ENCODE measurements around the gene STPG3. TPM values are rescaled to one million over a fixed set of nuclear protein-coding genes. Genes with fewer than 3 reads are reported as not detected.
"Not testable (repeated sequence)": the region's sequence is repeated elsewhere in the genome, so short reads cannot be mapped to it uniquely, and the experiment has no call there.

The STPG3 gene
- total RNA-seq, 2 experiments from 2014 or later = not detected

- CTCF ChIA-PET = interaction anchor here (0.7 to 0.8 kb wide), 2 partner anchors 12 to 48 kb away, joined by 3 read pairs; no protein-coding TSS in a partner anchor
- intact Hi-C loops (cut with DNase I, micrococcal nuclease) = no loop called here
- ATAC-seq (no peak), DNase-seq (no peak)
- no peaks in the 10 kb centered on the region for H3K27me3 Mint-ChIP-seq
- H3K4me1 Mint-ChIP-seq = peaks cover 23% of the 10 kb centered on the region
- POLR2A ChIA-PET = interaction anchor here (0.6 to 3.6 kb wide), 3 partner anchors 12 to 42 kb away, joined by 3 to 31 read pairs (median 3); partner anchors contain the start of genes NELFB and TPRN
- H3K4me3 Mint-ChIP-seq = peak overlapping the region; percentile 83
- H3K36me3 Mint-ChIP-seq (ENCODE audit: low read depth) = peaks cover 27% of the 10 kb centered on the region
- no peaks in the 10 kb centered on the region for H3K9me3 Mint-ChIP-seq (ENCODE audit: low read depth)
- peak overlapping the region; percentile 58 for H3K27ac Mint-ChIP-seq
Observed at GRCh38 chr9:137242269-137243203, 8.6 kb upstream of the STPG3 start.

DNA sequence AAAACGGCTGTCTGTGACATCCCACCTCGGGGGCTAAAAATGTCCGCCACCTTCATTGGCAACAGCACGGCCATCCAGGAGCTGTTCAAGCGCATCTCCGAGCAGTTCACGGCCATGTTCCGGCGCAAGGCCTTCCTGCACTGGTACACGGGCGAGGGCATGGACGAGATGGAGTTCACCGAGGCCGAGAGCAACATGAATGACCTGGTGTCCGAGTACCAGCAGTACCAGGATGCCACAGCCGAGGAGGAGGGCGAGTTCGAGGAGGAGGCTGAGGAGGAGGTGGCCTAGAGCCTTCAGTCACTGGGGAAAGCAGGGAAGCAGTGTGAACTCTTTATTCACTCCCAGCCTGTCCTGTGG, 7.8 kb upstream of the STPG3 start:
- H3K4me3 Mint-ChIP-seq; H3K9me3 Mint-ChIP-seq (ENCODE audit: low read depth); H3K27me3 Mint-ChIP-seq; DNase-seq; intact Hi-C loops (cut with DNase I, micrococcal nuclease); CTCF ChIA-PET; ATAC-seq; H3K27ac Mint-ChIP-seq: not testable (repeated sequence)
- POLR2A ChIA-PET = interaction anchor here (1.1 to 3.6 kb wide), 2 partner anchors 11 to 42 kb away, joined by 3 to 31 read pairs; partner anchors contain the start of genes NELFB and TPRN
- peaks cover 23% of the 10 kb centered on the region for H3K4me1 Mint-ChIP-seq
- H3K36me3 Mint-ChIP-seq (ENCODE audit: low read depth) = peaks cover 27% of the 10 kb centered on the region

- ChIA-PET CTCF (no interaction called here), POLR2A (interaction anchor here (0.6 to 3.6 kb wide), 5 partner anchors 8 to 546 kb away, joined by 3 to 31 read pairs (median 5); partner anchors contain the start of gene NELFB)
- Mint-ChIP-seq H3K4me3 (no peak overlapping the region), H3K27me3 (no peaks in the 10 kb centered on the region), H3K27ac (no peak overlapping the region), H3K36me3 (ENCODE audit: low read depth) (peaks cover 27% of the 10 kb centered on the region), H3K9me3 (ENCODE audit: low read depth) (no peaks in the 10 kb centered on the region), H3K4me1 (peaks cover 20% of the 10 kb centered on the region)
- DNase-seq = no peak
- intact Hi-C loops (cut with DNase I, micrococcal nuclease) = no loop called here
- no peak for ATAC-seq
Observed at GRCh38 chr9:137243626-137244485, 7.2 kb upstream of the STPG3 start.

DNA sequence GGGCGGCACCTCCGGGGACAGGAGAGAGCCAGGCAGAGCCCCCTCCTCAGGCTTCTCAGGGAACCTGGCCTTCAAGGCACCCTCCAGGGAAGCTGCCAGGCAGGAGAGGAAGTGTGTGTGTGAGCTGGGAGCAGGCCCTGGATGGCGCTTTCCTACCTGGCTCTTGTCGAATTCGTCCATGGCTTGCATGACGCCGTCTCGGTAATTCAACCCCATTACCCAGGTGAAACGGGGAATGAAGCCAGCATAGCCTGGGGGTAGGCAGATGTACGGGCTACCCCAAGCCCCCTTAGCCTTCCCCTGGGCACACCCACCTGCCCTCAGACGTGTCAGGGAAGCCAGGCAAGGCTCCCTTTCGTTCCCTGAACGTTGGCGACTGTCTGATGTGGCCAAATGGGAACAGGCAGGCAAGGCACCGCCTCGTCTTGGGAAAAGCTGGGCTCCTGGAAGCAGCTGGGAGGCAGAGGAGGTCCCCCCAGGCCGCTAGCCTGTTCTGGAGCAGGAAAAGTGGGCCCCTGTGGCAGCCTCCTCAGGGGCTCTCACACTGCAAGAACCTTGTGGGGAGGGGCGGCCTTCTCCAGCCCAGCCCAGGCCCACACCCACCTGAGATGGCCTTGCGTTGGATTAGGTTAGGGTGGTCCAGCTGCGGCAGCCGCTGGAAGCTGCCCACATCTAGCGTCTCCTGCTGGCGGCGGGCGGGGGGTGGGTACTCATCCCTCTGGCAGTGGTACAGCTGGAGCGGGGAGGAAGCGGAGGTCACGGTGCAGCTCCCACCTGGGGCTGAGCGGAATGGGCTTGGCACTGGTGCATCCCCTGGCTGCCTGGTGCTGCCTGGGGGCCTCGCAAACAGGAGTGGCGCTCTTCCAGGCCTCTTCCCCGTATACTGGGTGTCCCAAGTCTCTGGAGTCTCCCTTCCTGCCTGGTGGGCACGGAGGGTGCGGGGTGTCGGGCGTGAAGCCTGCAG, 6.3 kb upstream of the STPG3 start:
- no peaks in the 10 kb centered on the region for H3K27me3 Mint-ChIP-seq
- H3K4me1 Mint-ChIP-seq = peaks cover 16% of the 10 kb centered on the region
- H3K4me3 Mint-ChIP-seq = no peak overlapping the region
- no peak overlapping the region for H3K27ac Mint-ChIP-seq
- CTCF ChIA-PET = interaction anchor here (0.7 kb wide), 1 partner anchor 40 kb away, joined by 3 read pairs; no protein-coding TSS in a partner anchor
- ATAC-seq (no peak), DNase-seq (no peak)
- POLR2A ChIA-PET = interaction anchor here (0.6 to 3.6 kb wide), 4 partner anchors 9 to 546 kb away, joined by 5 to 31 read pairs (median 5); partner anchors contain the start of gene NELFB
- peaks cover 27% of the 10 kb centered on the region for H3K36me3 Mint-ChIP-seq (ENCODE audit: low read depth)
- no peaks in the 10 kb centered on the region for H3K9me3 Mint-ChIP-seq (ENCODE audit: low read depth)
- intact Hi-C loops (cut with DNase I, micrococcal nuclease) = no loop called here

DNA sequence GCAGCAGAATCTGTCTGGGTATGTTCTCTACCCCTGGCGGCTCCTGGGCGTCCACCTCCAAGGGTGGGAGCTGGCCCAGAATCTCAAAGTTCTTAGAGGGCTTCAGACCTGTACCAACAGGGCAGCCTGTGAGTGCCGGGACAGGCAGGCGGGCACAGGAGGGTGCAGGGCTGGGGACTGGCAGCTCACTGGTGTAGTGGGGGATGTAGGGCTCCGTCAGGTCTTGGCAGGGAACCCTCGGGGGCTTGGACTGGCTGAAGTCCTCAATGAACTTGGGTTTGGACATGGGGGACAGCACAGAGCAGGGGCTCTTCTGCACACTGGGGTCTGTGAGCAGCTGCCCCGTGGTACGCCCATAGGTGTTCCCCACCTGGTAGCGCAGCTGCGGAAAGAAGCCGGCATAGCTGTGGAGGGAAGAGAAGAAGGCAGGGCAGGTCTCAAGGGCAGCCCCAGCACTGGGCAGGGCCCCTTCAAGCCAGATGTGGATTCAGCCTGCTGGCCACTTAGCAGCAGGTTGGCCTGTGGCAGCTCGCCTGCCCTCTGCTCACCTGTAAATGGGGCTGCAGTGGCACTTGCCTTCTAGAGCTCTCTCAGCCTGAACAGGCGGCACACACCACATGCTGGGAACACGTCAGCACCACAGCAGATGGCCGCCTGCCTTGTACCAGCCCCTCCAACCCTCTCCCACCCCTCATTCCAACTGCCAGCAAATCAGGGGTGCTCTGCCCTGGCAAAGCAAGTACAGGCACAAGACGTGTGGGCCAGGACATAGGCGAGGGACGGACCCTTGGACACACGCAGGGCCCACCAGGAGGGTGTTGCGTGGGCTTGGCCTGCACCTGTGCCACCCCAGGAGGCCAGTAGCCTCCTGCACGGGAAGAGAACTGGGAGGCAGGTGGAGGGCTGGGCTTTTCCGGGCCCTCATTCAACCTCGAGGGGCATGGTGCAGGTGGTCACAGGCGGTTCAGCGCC, 5.3 kb upstream of the STPG3 start:
- Mint-ChIP-seq H3K36me3 (ENCODE audit: low read depth) (peaks cover 27% of the 10 kb centered on the region), H3K27me3 (no peaks in the 10 kb centered on the region), H3K9me3 (ENCODE audit: low read depth) (no peaks in the 10 kb centered on the region), H3K4me3 (no peak overlapping the region), H3K27ac (no peak overlapping the region), H3K4me1 (peaks cover 16% of the 10 kb centered on the region)
- DNase-seq (no peak), ATAC-seq (no peak)
- POLR2A ChIA-PET = interaction anchor here (1.1 to 3.6 kb wide), 2 partner anchors 8 to 10 kb away, joined by 5 to 31 read pairs; partner anchors contain the start of gene NELFB
- intact Hi-C loops (cut with DNase I, micrococcal nuclease) = no loop called here
- CTCF ChIA-PET = interaction anchor here (0.7 kb wide), 1 partner anchor 41 kb away, joined by 3 read pairs; no protein-coding TSS in a partner anchor

- ChIA-PET CTCF (no interaction called here), POLR2A (no interaction called here)
- H3K27ac Mint-ChIP-seq = no peak overlapping the region
- ATAC-seq (no peak), DNase-seq (no peak)
- peaks cover 12% of the 10 kb centered on the region for H3K4me1 Mint-ChIP-seq
- no peaks in the 10 kb centered on the region for H3K27me3 Mint-ChIP-seq
- H3K36me3 Mint-ChIP-seq (ENCODE audit: low read depth) = peaks cover 18% of the 10 kb centered on the region
- H3K9me3 Mint-ChIP-seq (ENCODE audit: low read depth) = no peaks in the 10 kb centered on the region
- intact Hi-C loops (cut with DNase I, micrococcal nuclease) = no loop called here
- H3K4me3 Mint-ChIP-seq = no peak overlapping the region
Observed at GRCh38 chr9:137247135-137247915, 3.8 kb upstream of the STPG3 start.

- intact Hi-C loops (cut with DNase I, micrococcal nuclease) = no loop called here
- H3K27me3 Mint-ChIP-seq = no peaks in the 10 kb centered on the region
- no peak for DNase-seq
- H3K4me1 Mint-ChIP-seq = peaks cover 7% of the 10 kb centered on the region
- no peak overlapping the region for H3K27ac Mint-ChIP-seq
- ATAC-seq = no peak
- H3K36me3 Mint-ChIP-seq (ENCODE audit: low read depth) = peaks cover 13% of the 10 kb centered on the region
- ChIA-PET POLR2A (no interaction called here), CTCF (no interaction called here)
- no peaks in the 10 kb centered on the region for H3K9me3 Mint-ChIP-seq (ENCODE audit: low read depth)
- H3K4me3 Mint-ChIP-seq = no peak overlapping the region
Observed at GRCh38 chr9:137247916-137248175, 3.2 kb upstream of the STPG3 start.

GRCh38 chr9:137250329-137251193, 525 bp upstream of the STPG3 start:
- ATAC-seq = no peak
- Mint-ChIP-seq H3K27me3 (no peaks in the 10 kb centered on the region), H3K36me3 (ENCODE audit: low read depth) (no peaks in the 10 kb centered on the region), H3K4me1 (peaks cover 5% of the 10 kb centered on the region), H3K9me3 (ENCODE audit: low read depth) (no peaks in the 10 kb centered on the region), H3K27ac (no peak overlapping the region), H3K4me3 (no peak overlapping the region)
- intact Hi-C loops (cut with DNase I, micrococcal nuclease) = no loop called here
- POLR2A ChIA-PET = no interaction called here
- no peak for DNase-seq
- CTCF ChIA-PET = no interaction called here

Data from activated CD4-positive, alpha-beta T cell treated with anti-CD3 and anti-CD28 coated beads for 36 hours (primary cell).